ENCODE data around the gene LARP4. TPM values are rescaled to one million over a fixed set of nuclear protein-coding genes. Genes with fewer than 3 reads are reported as not detected.

Gene LARP4
- total RNA-seq, 1 donor from 2014 or later = 63.8 TPM

- no peaks in the 10 kb centered on the region for H3K27me3 Mint-ChIP-seq (ENCODE audit: low read depth, unreplicated experiment)
- no peak for FAIRE-seq
- TF ChIP-seq CTCF (IDR thresholded peaks at IDR 0.05; ENCODE audit: insufficient read depth, low read depth, low read length) (no peak), EZH2 (IDR thresholded peaks at IDR 0.05; ENCODE audit: insufficient read depth, low read length) (no peak)
- peaks cover 10% of the 10 kb centered on the region for H3K4me1 ChIP-seq (ENCODE audit: insufficient read depth, low read length)
- no peak overlapping the region for H3K9ac ChIP-seq (ENCODE audit: low read length)
- no peaks in the 10 kb centered on the region for H3K9me3 ChIP-seq (ENCODE audit: insufficient read depth, low read depth, low read length)
- no peak overlapping the region for H3K4me3 ChIP-seq (ENCODE audit: insufficient read depth, low read depth, low read length)
- H3K36me3 Mint-ChIP-seq (ENCODE audit: low read depth, unreplicated experiment) = peaks cover 11% of the 10 kb centered on the region
- no peaks in the 10 kb centered on the region for H3K9me3 Mint-ChIP-seq (ENCODE audit: unreplicated experiment)
- H3K27ac ChIP-seq (ENCODE audit: low read depth, low read length) = no peak overlapping the region
- no peaks in the 10 kb centered on the region for H3K36me3 ChIP-seq (ENCODE audit: insufficient read depth, low read length)
- peaks cover 36% of the 10 kb centered on the region for H4K20me1 ChIP-seq (ENCODE audit: insufficient read depth, low read length)
- H2AFZ ChIP-seq (ENCODE audit: low read depth, low read length) = no peak overlapping the region
- no peak overlapping the region for H3K4me3 Mint-ChIP-seq (ENCODE audit: unreplicated experiment)
- no peaks in the 10 kb centered on the region for H3K27me3 ChIP-seq (ENCODE audit: insufficient read depth, low read length)
- H3K4me2 ChIP-seq (ENCODE audit: low read length) = no peak overlapping the region
- peaks cover 16% of the 10 kb centered on the region for H3K4me1 Mint-ChIP-seq (ENCODE audit: low read depth, unreplicated experiment)
- H3K79me2 ChIP-seq (ENCODE audit: insufficient read depth, low read length) = peaks cover 83% of the 10 kb centered on the region
- DNase-seq (ENCODE audit: low read depth) = no peak
- no peak overlapping the region for H3K27ac Mint-ChIP-seq (ENCODE audit: unreplicated experiment)
These were observed 126.7 kb downstream of the LARP4 start for GRCh38 chr12:50527359-50527726.

- Histone ChIP-seq H3K9ac (ENCODE audit: low read length) (no peak overlapping the region), H2AFZ (ENCODE audit: low read depth, low read length) (no peak overlapping the region), H3K4me1 (ENCODE audit: insufficient read depth, low read length) (peaks cover 23% of the 10 kb centered on the region), H3K36me3 (ENCODE audit: insufficient read depth, low read length) (no peaks in the 10 kb centered on the region), H3K79me2 (ENCODE audit: insufficient read depth, low read length) (peaks cover 72% of the 10 kb centered on the region), H4K20me1 (ENCODE audit: insufficient read depth, low read length) (peaks cover 39% of the 10 kb centered on the region), H3K9me3 (ENCODE audit: insufficient read depth, low read depth, low read length) (no peaks in the 10 kb centered on the region), H3K27ac (ENCODE audit: low read depth, low read length) (no peak overlapping the region), H3K4me2 (ENCODE audit: low read length) (no peak overlapping the region), H3K4me3 (ENCODE audit: insufficient read depth, low read depth, low read length) (no peak overlapping the region), H3K27me3 (ENCODE audit: insufficient read depth, low read length) (no peaks in the 10 kb centered on the region)
- no peaks in the 10 kb centered on the region for H3K27me3 Mint-ChIP-seq (ENCODE audit: low read depth, unreplicated experiment)
- H3K4me3 Mint-ChIP-seq (ENCODE audit: unreplicated experiment) = no peak overlapping the region
- peaks cover 16% of the 10 kb centered on the region for H3K4me1 Mint-ChIP-seq (ENCODE audit: low read depth, unreplicated experiment)
- DNase-seq (ENCODE audit: low read depth) (no peak), FAIRE-seq (no peak)
- no peaks in the 10 kb centered on the region for H3K9me3 Mint-ChIP-seq (ENCODE audit: unreplicated experiment)
- peak overlapping the region; percentile 11 for H3K27ac Mint-ChIP-seq (ENCODE audit: unreplicated experiment)
- peaks cover 7% of the 10 kb centered on the region for H3K36me3 Mint-ChIP-seq (ENCODE audit: low read depth, unreplicated experiment)
- TF ChIP-seq CTCF (IDR thresholded peaks at IDR 0.05; ENCODE audit: insufficient read depth, low read depth, low read length) = no peak
- TF ChIP-seq EZH2 (IDR thresholded peaks at IDR 0.05; ENCODE audit: insufficient read depth, low read length) = no peak
These were observed 128.1 kb downstream of the LARP4 start for GRCh38 chr12:50528800-50529199.

- Mint-ChIP-seq H3K27me3 (ENCODE audit: low read depth, unreplicated experiment) (no peaks in the 10 kb centered on the region), H3K36me3 (ENCODE audit: low read depth, unreplicated experiment) (peaks cover 7% of the 10 kb centered on the region), H3K4me1 (ENCODE audit: low read depth, unreplicated experiment) (peaks cover 19% of the 10 kb centered on the region), H3K4me3 (ENCODE audit: unreplicated experiment) (peak overlapping the region; percentile 20), H3K27ac (ENCODE audit: unreplicated experiment) (peak overlapping the region; percentile 75), H3K9me3 (ENCODE audit: unreplicated experiment) (no peaks in the 10 kb centered on the region)
- Histone ChIP-seq H3K9me3 (ENCODE audit: insufficient read depth, low read depth, low read length) (no peaks in the 10 kb centered on the region), H3K27ac (ENCODE audit: low read depth, low read length) (no peak overlapping the region), H4K20me1 (ENCODE audit: insufficient read depth, low read length) (peaks cover 33% of the 10 kb centered on the region), H3K4me1 (ENCODE audit: insufficient read depth, low read length) (peaks cover 26% of the 10 kb centered on the region), H3K27me3 (ENCODE audit: insufficient read depth, low read length) (no peaks in the 10 kb centered on the region), H3K36me3 (ENCODE audit: insufficient read depth, low read length) (no peaks in the 10 kb centered on the region), H2AFZ (ENCODE audit: low read depth, low read length) (no peak overlapping the region), H3K4me2 (ENCODE audit: low read length) (no peak overlapping the region), H3K79me2 (ENCODE audit: insufficient read depth, low read length) (peaks cover 72% of the 10 kb centered on the region), H3K9ac (ENCODE audit: low read length) (no peak overlapping the region), H3K4me3 (ENCODE audit: insufficient read depth, low read depth, low read length) (no peak overlapping the region)
- FAIRE-seq (no peak), DNase-seq (ENCODE audit: low read depth) (no peak)
- TF ChIP-seq EZH2 (IDR thresholded peaks at IDR 0.05; ENCODE audit: insufficient read depth, low read length) (no peak), CTCF (IDR thresholded peaks at IDR 0.05; ENCODE audit: insufficient read depth, low read depth, low read length) (no peak)
These were observed 128.7 kb downstream of the LARP4 start for GRCh38 chr12:50529345-50529744.

Other genes starting within 250 kb of the LARP4 start
- gene CERS5, start 233.5 kb upstream of the LARP4 start, total RNA-seq = 115 and 118 TPM in 2 replicates
- 169 and 173 TPM in 2 replicates for gene LIMA1, start 117.4 kb upstream of the LARP4 start, total RNA-seq
- not detected in 2 replicates for gene FAM186A, start 4.3 kb upstream of the LARP4 start, total RNA-seq
- 53.2 and 57.4 TPM in 2 replicates for gene DIP2B, start 104.1 kb downstream of the LARP4 start, total RNA-seq

Measured in astrocyte (in vitro differentiated cells and primary cell).